ENCODE data around the gene CASZ1. TPM values are rescaled to one million over a fixed set of nuclear protein-coding genes. Genes with fewer than 3 reads are reported as not detected.

CASZ1 gene
- total RNA-seq, 1 experiment from 2014 or later: 11.7 TPM

DNA sequence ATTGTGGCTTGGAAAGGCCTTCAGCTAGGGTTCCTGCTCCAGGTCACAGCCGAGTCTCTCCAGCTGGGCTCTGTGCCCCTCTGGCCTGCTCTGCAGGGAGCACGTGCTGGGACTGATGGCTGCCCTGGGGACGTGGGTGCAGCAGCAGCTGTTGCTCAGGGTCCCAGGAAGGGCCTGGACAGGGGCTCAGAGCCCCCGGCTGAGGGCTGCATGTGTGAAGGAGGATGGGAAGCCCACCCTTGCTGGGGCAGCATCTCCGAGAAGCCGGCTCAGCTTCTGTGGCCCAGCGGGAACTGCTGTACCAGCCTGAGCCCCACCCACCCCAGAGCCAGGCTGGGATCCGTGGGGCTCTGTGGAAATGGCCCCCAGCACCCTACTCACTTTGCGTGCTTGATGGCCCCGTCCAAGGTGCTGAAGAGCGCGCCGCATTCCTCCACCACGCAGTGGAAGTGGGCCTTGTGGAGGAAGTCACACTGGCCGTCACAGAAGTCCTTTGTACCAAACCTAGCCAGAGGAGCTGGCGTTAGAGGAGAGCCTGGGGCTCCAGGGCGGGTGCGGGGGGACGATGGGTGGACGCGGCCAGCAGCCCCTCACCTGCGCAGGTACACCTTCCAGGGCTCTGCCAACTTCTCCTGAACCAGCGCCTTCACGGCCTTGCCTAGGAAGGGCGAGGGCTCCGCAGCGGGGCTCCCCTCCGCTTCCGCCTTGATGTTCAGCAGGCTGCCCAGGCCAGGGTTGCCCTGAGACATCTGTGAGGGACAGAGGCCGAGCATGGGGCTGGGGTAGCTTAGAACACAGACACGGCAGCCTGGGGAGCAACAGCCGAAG is 147.5 kb downstream of the CASZ1 start (continued):
- TF ChIP-seq RORB (CRISPR knock-in tag; IDR thresholded peaks at IDR 0.05): no peak

- Mint-ChIP-seq H3K36me3 (no peaks in the 10 kb centered on the region), H3K27ac (no peak overlapping the region), H3K4me1 (peaks cover 2% of the 10 kb centered on the region; the same call in 1 of the 2 replicates), H3K27me3 (ENCODE audit: low read depth) (peaks cover 28% of the 10 kb centered on the region), H3K4me3 (no peak overlapping the region), H3K9me3 (no peaks in the 10 kb centered on the region)
- DNase-seq (ENCODE audit: low spot score): no peak
- no peak for ATAC-seq
- POLR2A ChIA-PET: interaction anchor here (0.6 to 1.0 kb wide), 2 partner anchors 17 to 54 kb away, joined by 3 read pairs; no protein-coding TSS in a partner anchor
- CTCF ChIA-PET: no interaction called here
- TF ChIP-seq NR2C2 (CRISPR knock-in tag; IDR thresholded peaks at IDR 0.05) (no peak), TP53 (CRISPR knock-in tag; IDR thresholded peaks at IDR 0.05) (no peak), GABPB1 (CRISPR knock-in tag; IDR thresholded peaks at IDR 0.05) (no peak), AR (CRISPR knock-in tag; IDR thresholded peaks at IDR 0.05) (no peak), FOXP1 (CRISPR knock-in tag; IDR thresholded peaks at IDR 0.05; ENCODE audit: borderline replicate concordance) (no peak), SMAD4 (CRISPR knock-in tag; IDR thresholded peaks at IDR 0.05) (no peak), HMGA2 (CRISPR knock-in tag; IDR thresholded peaks at IDR 0.05) (no peak), TEAD1 (CRISPR knock-in tag; IDR thresholded peaks at IDR 0.05) (no peak), ZNF671 (CRISPR knock-in tag; IDR thresholded peaks at IDR 0.05) (no peak)
- TF ChIP-seq, protein P1, sequence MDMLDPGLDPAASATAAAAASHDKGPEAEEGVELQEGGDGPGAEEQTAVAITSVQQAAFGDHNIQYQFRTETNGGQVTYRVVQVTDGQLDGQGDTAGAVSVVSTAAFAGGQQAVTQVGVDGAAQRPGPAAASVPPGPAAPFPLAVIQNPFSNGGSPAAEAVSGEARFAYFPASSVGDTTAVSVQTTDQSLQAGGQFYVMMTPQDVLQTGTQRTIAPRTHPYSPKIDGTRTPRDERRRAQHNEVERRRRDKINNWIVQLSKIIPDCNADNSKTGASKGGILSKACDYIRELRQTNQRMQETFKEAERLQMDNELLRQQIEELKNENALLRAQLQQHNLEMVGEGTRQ (CRISPR knock-in tag; IDR thresholded peaks at IDR 0.05): no peak
- TF ChIP-seq, protein P2, sequence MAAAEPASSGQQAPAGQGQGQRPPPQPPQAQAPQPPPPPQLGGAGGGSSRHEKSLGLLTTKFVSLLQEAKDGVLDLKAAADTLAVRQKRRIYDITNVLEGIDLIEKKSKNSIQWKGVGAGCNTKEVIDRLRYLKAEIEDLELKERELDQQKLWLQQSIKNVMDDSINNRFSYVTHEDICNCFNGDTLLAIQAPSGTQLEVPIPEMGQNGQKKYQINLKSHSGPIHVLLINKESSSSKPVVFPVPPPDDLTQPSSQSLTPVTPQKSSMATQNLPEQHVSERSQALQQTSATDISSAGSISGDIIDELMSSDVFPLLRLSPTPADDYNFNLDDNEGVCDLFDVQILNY (CRISPR knock-in tag; IDR thresholded peaks at IDR 0.05): no peak
- TF ChIP-seq, protein P3, sequence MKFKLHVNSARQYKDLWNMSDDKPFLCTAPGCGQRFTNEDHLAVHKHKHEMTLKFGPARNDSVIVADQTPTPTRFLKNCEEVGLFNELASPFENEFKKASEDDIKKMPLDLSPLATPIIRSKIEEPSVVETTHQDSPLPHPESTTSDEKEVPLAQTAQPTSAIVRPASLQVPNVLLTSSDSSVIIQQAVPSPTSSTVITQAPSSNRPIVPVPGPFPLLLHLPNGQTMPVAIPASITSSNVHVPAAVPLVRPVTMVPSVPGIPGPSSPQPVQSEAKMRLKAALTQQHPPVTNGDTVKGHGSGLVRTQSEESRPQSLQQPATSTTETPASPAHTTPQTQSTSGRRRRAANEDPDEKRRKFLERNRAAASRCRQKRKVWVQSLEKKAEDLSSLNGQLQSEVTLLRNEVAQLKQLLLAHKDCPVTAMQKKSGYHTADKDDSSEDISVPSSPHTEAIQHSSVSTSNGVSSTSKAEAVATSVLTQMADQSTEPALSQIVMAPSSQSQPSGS (CRISPR knock-in tag; IDR thresholded peaks at IDR 0.05; ENCODE audit: borderline replicate concordance, low read depth): no peak
- TF ChIP-seq, protein P4, sequence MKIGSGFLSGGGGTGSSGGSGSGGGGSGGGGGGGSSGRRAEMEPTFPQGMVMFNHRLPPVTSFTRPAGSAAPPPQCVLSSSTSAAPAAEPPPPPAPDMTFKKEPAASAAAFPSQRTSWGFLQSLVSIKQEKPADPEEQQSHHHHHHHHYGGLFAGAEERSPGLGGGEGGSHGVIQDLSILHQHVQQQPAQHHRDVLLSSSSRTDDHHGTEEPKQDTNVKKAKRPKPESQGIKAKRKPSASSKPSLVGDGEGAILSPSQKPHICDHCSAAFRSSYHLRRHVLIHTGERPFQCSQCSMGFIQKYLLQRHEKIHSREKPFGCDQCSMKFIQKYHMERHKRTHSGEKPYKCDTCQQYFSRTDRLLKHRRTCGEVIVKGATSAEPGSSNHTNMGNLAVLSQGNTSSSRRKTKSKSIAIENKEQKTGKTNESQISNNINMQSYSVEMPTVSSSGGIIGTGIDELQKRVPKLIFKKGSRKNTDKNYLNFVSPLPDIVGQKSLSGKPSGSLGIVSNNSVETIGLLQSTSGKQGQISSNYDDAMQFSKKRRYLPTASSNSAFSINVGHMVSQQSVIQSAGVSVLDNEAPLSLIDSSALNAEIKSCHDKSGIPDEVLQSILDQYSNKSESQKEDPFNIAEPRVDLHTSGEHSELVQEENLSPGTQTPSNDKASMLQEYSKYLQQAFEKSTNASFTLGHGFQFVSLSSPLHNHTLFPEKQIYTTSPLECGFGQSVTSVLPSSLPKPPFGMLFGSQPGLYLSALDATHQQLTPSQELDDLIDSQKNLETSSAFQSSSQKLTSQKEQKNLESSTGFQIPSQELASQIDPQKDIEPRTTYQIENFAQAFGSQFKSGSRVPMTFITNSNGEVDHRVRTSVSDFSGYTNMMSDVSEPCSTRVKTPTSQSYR (CRISPR knock-in tag; IDR thresholded peaks at IDR 0.05): no peak
Measured at GRCh38 chr1:10647414-10648170, 148.9 kb downstream of the CASZ1 start.

Measured in WTC11 (cell line).